Testis (tissue), 2 donors: ENCODE results near the gene GTSF1L.

Experiments used
- CTCF ChIP-seq, 3 experiments: fragments of 450-650 bp in 2 of 3; fragments of 200-600 bp in 1 of 3; sonication (generic) in 1 of 3; IDR thresholded peaks; one replicate each; pipeline ENCODE4 v1.5.1; 2016 to 2019; ENCODE audit warnings: antibody characterized with exemption in 3 of 3, mild to moderate bottlenecking in 2 of 3, moderate library complexity in 1 of 3
- POLR2A ChIP-seq: fragments of 450-650 bp; IDR thresholded peaks from one replicate; pipeline ENCODE4 v1.6.1; 2017; ENCODE audit warnings: antibody characterized with exemption, mild to moderate bottlenecking, moderate library complexity

- no peak for TF ChIP-seq CTCF (IDR thresholded peaks at IDR 0.05)
- TF ChIP-seq POLR2A: no peak
These were observed 16.3 kb downstream of the GTSF1L start for GRCh38 chr20:43710370-43711044.
